K562 (cell line): Measurements from ENCODE around the gene TMEM200B. TPM values are rescaled to one million over a fixed set of nuclear protein-coding genes. Genes with fewer than 3 reads are reported as not detected.
"Not testable (repeated sequence)": the region's sequence is repeated elsewhere in the genome, so short reads cannot be mapped to it uniquely, and the experiment has no call there.

Source experiments
- ATAC-seq: fragments of 200-7000 bp; cut with Tn5 transposase; 3 replicates; pipeline ENCODE4 v1.9.1; 2020; ENCODE audit warnings: moderate library complexity
- BruUV-seq: library from RNA; stranded (reverse); fragments of 400-500 nt; replicated peaks from 2 replicates; lab custom pipeline; 2021; lab: Mats Ljungman, UMichigan
- CTCF ChIA-PET: fragments of 300-600 bp; formaldehyde crosslinking; extraction: SDS; loops from one replicate; lab custom pipeline; 2021; ENCODE audit warnings: low intra/inter-chr PET ratio; lab: Yijun Ruan, JAX
- POLR2A ChIA-PET: fragments of 300-600, 350-650 bp; sonication (Branson Sonifier 250); formaldehyde crosslinking; extraction: SDS; loops from one replicate; lab custom pipeline; 2021; ENCODE audit warnings: antibody characterized with exemption, inconsistent platforms; lab: Yijun Ruan, JAX
- DNase-seq, 4 experiments: peaks; one replicate each; pipeline versions ENCODE4 v3.0.0 to v3.0.0-alpha.2; 2011 to 2018; ENCODE audit warnings: low spot score in 3 of 4, mixed read lengths in 3 of 4; ENCODE audit errors: extremely low read depth in 1 of 4
- FAIRE-seq: peaks from 2 replicates; lab custom pipeline; 2011; peaks lifted over from hg19 to GRCh38; lab: Jason Lieb, UNC
- H2AFZ ChIP-seq: 2 replicates; pipeline ENCODE4 v1.6.0; 2011; ENCODE audit warnings: low read depth, low read length, control low read depth, inconsistent platforms
- H3K27ac ChIP-seq: fragments of 200-600 bp; 3 replicates; pipeline ENCODE4 v1.8.0; 2011; ENCODE audit warnings: low read depth, mild to moderate bottlenecking, control low read depth, inconsistent platforms, low read length, moderate library complexity, mixed read lengths; ENCODE audit errors: extremely low read depth
- H3K27me3 ChIP-seq, 2 experiments: fragments of 300-600 bp in 1 of 2; 2 replicates in 1 of 2; 3 replicates in 1 of 2; pipeline versions ENCODE4 v1.6.0 to v1.8.0; 2011; ENCODE audit warnings: inconsistent platforms in 2 of 2, low read length in 2 of 2, mild to moderate bottlenecking in 1 of 2, mixed read lengths in 1 of 2, moderate library complexity in 1 of 2; ENCODE audit not compliant: control insufficient read depth in 2 of 2, insufficient read depth in 2 of 2
- H3K36me3 ChIP-seq: fragments of 300-600 bp; 3 replicates; pipeline ENCODE4 v1.8.0; 2011; ENCODE audit warnings: mild to moderate bottlenecking, low read length, inconsistent platforms; ENCODE audit not compliant: control insufficient read depth, insufficient read depth
- H3K4me1 ChIP-seq, 2 experiments: fragments of 200-600 bp in 1 of 2; replicated peaks in 1 of 2; 2 replicates in 1 of 2; 3 replicates in 1 of 2; pipeline versions ENCODE4 v1.5.1 to v1.8.0; 2011; ENCODE audit warnings: inconsistent platforms in 2 of 2, low read length in 2 of 2, mild to moderate bottlenecking in 1 of 2, mixed read lengths in 1 of 2, moderate library complexity in 1 of 2; ENCODE audit not compliant: control insufficient read depth in 2 of 2, insufficient read depth in 2 of 2
- H3K4me2 ChIP-seq: 2 replicates; pipeline ENCODE4 v1.6.1; 2011; ENCODE audit warnings: low read length, control low read depth, inconsistent platforms, mixed read lengths; ENCODE audit not compliant: insufficient read depth
- H3K4me3 ChIP-seq: fragments of 200-600 bp; sonication (generic), shearing (Covaris generic); 2 replicates; pipeline ENCODE4 v1.5.1; 2016; ENCODE audit warnings: control low read depth, inconsistent platforms
- H3K79me2 ChIP-seq: fragments of 200-600 bp; 3 replicates; pipeline ENCODE4 v1.8.0; 2011; ENCODE audit warnings: low read length, inconsistent platforms; ENCODE audit not compliant: control insufficient read depth, insufficient read depth
- H3K9ac ChIP-seq, 2 experiments: 2 replicates each; pipeline versions ENCODE4 v1.6.0 to v1.6.1; 2011; ENCODE audit warnings: low read depth in 2 of 2, low read length in 2 of 2, control low read depth in 1 of 2, inconsistent platforms in 1 of 2, mild to moderate bottlenecking in 1 of 2, mixed read lengths in 1 of 2; ENCODE audit not compliant: insufficient read depth in 1 of 2
- H3K9me1 ChIP-seq: one replicate; pipeline ENCODE4 v1.6.0; 2011; ENCODE audit warnings: inconsistent platforms, mild to moderate bottlenecking, low read length, moderate library complexity; ENCODE audit not compliant: control insufficient read depth, insufficient read depth
- H3K9me3 ChIP-seq: replicated peaks from 2 replicates; pipeline ENCODE4 v1.5.1; 2011; ENCODE audit warnings: low read depth, low read length, inconsistent platforms; ENCODE audit not compliant: control insufficient read depth, insufficient read depth
- H4K20me1 ChIP-seq: replicated peaks from 2 replicates; pipeline ENCODE4 v1.6.1; 2011; ENCODE audit warnings: low read length, inconsistent platforms, mixed read lengths; ENCODE audit not compliant: control insufficient read depth, insufficient read depth
- ATF3 ChIP-seq, 2 experiments: fragments of 450-650 bp in 1 of 2; sonication (generic) in 1 of 2; formaldehyde crosslinking in 1 of 2; IDR thresholded peaks in 1 of 2; conservative IDR thresholded peaks in 1 of 2; 2 replicates each; pipeline versions ENCODE4 v1.6.1 to v1.8.1; 2016 to 2023; ENCODE audit warnings: mild to moderate bottlenecking in 2 of 2, moderate library complexity in 2 of 2, inconsistent platforms in 1 of 2, missing genetic modification reagents in 1 of 2
- CEBPB ChIP-seq: fragments of 450-650 bp; IDR thresholded peaks from 2 replicates; pipeline ENCODE4 v1.6.1; 2016; ENCODE audit warnings: missing genetic modification characterization, missing compliant biosample characterization
- CEBPG ChIP-seq, 3 experiments: fragments of 200-800 bp in 1 of 3; sonication (Bioruptor generic) in 1 of 3; sonication (generic) in 1 of 3; formaldehyde crosslinking in 1 of 3; IDR thresholded peaks in 2 of 3; conservative IDR thresholded peaks in 1 of 3; 2 replicates each; pipeline versions ENCODE4 v1.6.1 to v1.8.0; 2016 to 2022; ENCODE audit warnings: missing compliant biosample characterization in 2 of 3, missing genetic modification characterization in 2 of 3, mild to moderate bottlenecking in 1 of 3, missing genetic modification reagents in 1 of 3
- EGR1 ChIP-seq: fragments of 450-650 bp; conservative IDR thresholded peaks from 2 replicates; pipeline ENCODE4 v1.6.1; 2017; ENCODE audit warnings: mild to moderate bottlenecking
- POLR2B ChIP-seq: fragments of 450-650 bp; IDR thresholded peaks from 2 replicates; pipeline ENCODE4 v1.6.1; 2018; ENCODE audit warnings: low read depth; ENCODE audit not compliant: partially characterized antibody
- SUPT5H ChIP-seq: fragments of 450-650 bp; IDR thresholded peaks from 2 replicates; pipeline ENCODE4 v1.6.1; 2016
- WGBS: fragments of 100-300 bp; shearing (Covaris generic); methylation state at CpG from one replicate; pipeline ENCODE4 v1.1.6; 2016; ENCODE audit warnings: low coverage, mixed read lengths; ENCODE audit not compliant: insufficient coverage; ENCODE audit errors: missing lambda C conversion rate; 5-methylcytosine and 5-hydroxymethylcytosine counted together
- in situ Hi-C: fragments of 300-500 bp; cut with MboI; formaldehyde crosslinking; loops from 4 replicates; pipeline ENCODE4 v1.15.0; 2018; ENCODE audit warnings: inconsistent platforms, mixed read lengths
- intact Hi-C: fragments of 100-400 bp; cut with micrococcal nuclease; formaldehyde crosslinking; loops from 2 replicates; pipeline ENCODE4 v1.14.2; 2022
- polyA plus RNA-seq, 8 experiments: library from polyadenylated mRNA; depleted of rRNA in 4 of 8; stranded (reverse) in 5 of 8; unstranded in 3 of 8; fragments of >200 nt; fragmentation: Nextera tagmentation in 2 of 8; fragmentation: Illumina TruSeq in 1 of 8; extraction: Ambion mirVana in 2 of 8; extraction: Trizol in 1 of 8; gene quantifications; 2 replicates each; pipeline versions ENCODE4 v1.2.1 to v1.2.3, GENCODE V29; 2011 to 2014; ENCODE audit warnings: inconsistent platforms in 1 of 8, missing spikeins in 1 of 8
- total RNA-seq, 7 experiments: library from RNA; depleted of rRNA in 6 of 7; stranded (reverse); fragments of >200 nt in 6 of 7; fragmentation: Illumina TruSeq in 2 of 7; extraction: Trizol in 2 of 7; gene quantifications; 2 replicates each; pipeline versions ENCODE4 v1.2.1 to v1.2.3, GENCODE V29; 2011 to 2021; ENCODE audit warnings: low replicate concordance in 1 of 7

Gene TMEM200B
- total and polyA plus RNA-seq, 9 of the 15 experiments (the other 6 are each of a cell fraction or from before 2014, with no cell fraction given), result 0.04 to 0.35 (median 0.10) TPM; not detected in 1

GRCh38 chr1:29079916-29080629, 43.6 kb downstream of the TMEM200B start:
- CTCF ChIA-PET; H3K4me3 ChIP-seq; H4K20me1 ChIP-seq; H3K9ac ChIP-seq; H2AFZ ChIP-seq; H3K4me2 ChIP-seq; ATAC-seq; intact Hi-C loops; TF ChIP-seq ATF3 (CRISPR knock-in tag; conservative IDR thresholded peaks at IDR 0.05): not testable (repeated sequence)
- WGBS, result 89% methylated on average over 16 of the region's 16 CpGs
- Histone ChIP-seq H3K36me3 (peaks cover 62% of the 10 kb centered on the region), H3K4me1 (peaks cover 0 to 14% of the 10 kb centered on the region in 2 experiments; a peak in 2 of 5 replicates)
- POLR2A ChIA-PET, result interaction anchor here (2.9 to 3.8 kb wide), 2 partner anchors 10 kb away, joined by 16 read pairs; no protein-coding TSS in a partner anchor
- peak; percentile 74 for TF ChIP-seq ATF3 (IDR thresholded peaks at IDR 0.05)
- TF ChIP-seq POLR2B, result peak; percentile 25
- TF ChIP-seq SUPT5H, result 0 out of 2 replicates have a peak, but pooled peaks have one; percentile 38
- TF ChIP-seq CEBPG (CRISPR knock-in tag; IDR thresholded peaks at IDR 0.05), result peak; percentile 36; the same call in 1 of the 2 replicates
- TF ChIP-seq CEBPG (tag; conservative IDR thresholded peaks at IDR 0.05 in 1 of 2, IDR thresholded peaks at IDR 0.05 in 1 of 2), result 0 out of 4 replicates have a peak, but pooled peaks of 1 of the 2 experiments have one; percentile 40
- TF ChIP-seq CEBPB (tag), result peak; percentile 48
- TF ChIP-seq EGR1, result peak; percentile 74
- TF ChIP-seq, all 486 proteins: peak for 6; not testable (repeated sequence) for 480
- H3K27me3 ChIP-seq, in situ Hi-C loops, H3K79me2 ChIP-seq, BruUV-seq, H3K27ac ChIP-seq, FAIRE-seq, DNase-seq, H3K9me3 ChIP-seq, H3K9me1 ChIP-seq: not testable (repeated sequence)
